Ovary (tissue), 9 donors: Measurements from ENCODE around the gene KIF26A. TPM values are rescaled to one million over a fixed set of nuclear protein-coding genes. Genes with fewer than 3 reads are reported as not detected.

Experiments used
- DNase-seq, 5 donors: peaks; one replicate each; pipeline ENCODE4 v3.0.0-alpha.2; 2019 to 2020
- H3K27ac ChIP-seq, 2 donors: fragments of 200-600 bp; one replicate each; pipeline versions ENCODE4 v1.5.1 to v1.8.0; 2019 to 2022
- H3K27me3 ChIP-seq: fragments of 200-600 bp; one replicate; pipeline ENCODE4 v1.8.0; 2022
- H3K36me3 ChIP-seq: fragments of 200-600 bp; sonication (generic); one replicate; pipeline ENCODE4 v1.5.1; 2019
- H3K4me1 ChIP-seq: one replicate; pipeline ENCODE4 v1.8.1; 2013; ENCODE audit warnings: mild to moderate bottlenecking, moderate library complexity; ENCODE audit not compliant: insufficient read depth
- H3K4me3 ChIP-seq: fragments of 200-600 bp; sonication (generic); one replicate; pipeline ENCODE4 v1.5.1; 2017
- H3K9me3 ChIP-seq, 2 donors: fragments of 200-600 bp in 1 of 2; sonication (generic) in 1 of 2; one replicate each; pipeline versions ENCODE4 v1.5.1 to v1.8.1; 2013 to 2019; ENCODE audit warnings: mild to moderate bottlenecking in 1 of 2, moderate library complexity in 1 of 2
- EP300 ChIP-seq: sonication (generic); formaldehyde crosslinking; IDR thresholded peaks from one replicate; pipeline ENCODE4 v1.6.1; 2017; ENCODE audit warnings: antibody characterized with exemption
- POLR2A ChIP-seq: fragments of 450-650 bp; IDR thresholded peaks from one replicate; pipeline ENCODE4 v1.6.1; 2017; ENCODE audit warnings: antibody characterized with exemption, mild to moderate bottlenecking, moderate library complexity
- WGBS, 3 donors: extraction: QIAGEN DNeasy Blood & Tissue Kit in 1 of 3; methylation state at CpG; one replicate each; pipeline versions ENCODE4 v1.1.5 to v1.1.7; 2013 to 2017; 5-methylcytosine and 5-hydroxymethylcytosine counted together
- intact Hi-C, 4 donors: fragments of 100-400 bp; cut with DNase I; formaldehyde crosslinking; loops; one replicate each; pipeline versions ENCODE4 v1.11.0 to v1.15.1; 2022 to 2023
- polyA plus RNA-seq, 2 donors: library from polyadenylated mRNA; stranded (reverse); fragments of 200-250 nt in 1 of 2; fragments of 350-450 nt in 1 of 2; fragmentation: Illumina TruSeq in 1 of 2; extraction: RNeasy Lipid Tissue Mini Kit (QIAGEN cat#74804) in 1 of 2; gene quantifications; one replicate each; pipeline ENCODE4 v1.2.3, GENCODE V29; 2013 to 2014
- total RNA-seq, 7 donors: library from RNA; depleted of rRNA in 2 of 7; stranded (reverse); fragments of >200 nt in 2 of 7; fragmentation: NEBNext Ultra II Directional in 3 of 7; extraction: Animal tissue kit (Norgen Biotek cat#: 25700) in 3 of 7; gene quantifications; one replicate each; pipeline versions ENCODE4 v1.1.0 to v1.2.4, GENCODE V29; 2016 to 2023
- TF ChIP-seq, protein P1 (sequence below), 3 donors: fragments of 450-650 bp in 2 of 3; fragments of 200-600 bp in 1 of 3; IDR thresholded peaks; one replicate each; pipeline versions ENCODE4 v1.5.1 to v1.8.0; 2016 to 2022; ENCODE audit warnings: antibody characterized with exemption in 3 of 3, mild to moderate bottlenecking in 1 of 3
- donor health status: DM: no; HTN: no; CAD: no; lungs with moderate emphysema.
- donor health status: DM: no; HTN: no; CAD: no.
- donor health status: Bipolar disorder and iron deficiency.
- donor health status: DM: yes; HTN: yes; CAD: no.
- donor health status: DM: no; HTN: no; CAD: no.
- donor health status: DM: yes; HTN: yes; CAD: no.

The KIF26A gene
- total and polyA plus RNA-seq, 9 donors: 0.32 to 16.8 (median 5.8) TPM

DNA sequence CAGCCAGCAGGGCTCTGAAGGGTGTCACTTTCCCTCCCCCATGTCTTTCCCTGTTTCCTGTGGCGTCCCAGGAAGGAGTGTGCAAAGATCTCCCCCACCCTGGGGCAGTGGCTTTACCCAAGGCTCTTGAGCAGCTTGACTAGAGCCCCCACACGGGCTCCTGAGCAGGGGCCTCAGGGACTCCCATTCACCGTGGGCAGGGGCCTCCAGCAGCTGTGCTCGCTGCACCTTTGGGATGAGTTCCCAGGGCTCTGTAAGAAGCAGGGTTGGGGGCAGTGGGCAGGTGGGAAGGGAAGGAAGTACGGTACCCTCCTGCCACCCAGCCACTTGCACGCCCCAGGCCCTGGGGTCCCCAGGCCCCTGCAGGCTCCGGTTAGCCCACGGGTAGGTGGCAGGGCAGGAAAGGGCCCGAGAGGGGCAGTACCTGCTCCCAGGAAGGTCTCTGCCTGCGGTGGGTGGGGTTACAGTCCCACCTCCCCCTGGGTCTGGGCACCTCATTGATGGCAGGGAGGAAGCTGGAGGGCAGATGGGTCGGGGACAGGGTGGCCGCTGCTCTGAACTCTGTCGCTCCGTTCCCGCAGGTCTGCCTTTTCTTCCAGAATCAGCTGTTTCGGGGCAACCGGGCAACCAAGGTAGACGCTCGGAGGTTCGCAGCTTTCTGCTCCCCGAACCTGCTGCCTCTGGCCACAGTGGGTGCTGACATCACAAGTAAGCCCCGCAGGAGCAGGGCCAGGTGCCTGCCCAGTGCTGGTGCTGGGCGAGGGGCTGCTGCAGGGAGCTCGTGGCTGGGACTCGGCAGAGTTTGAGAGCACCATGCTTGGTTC, 39.9 kb upstream of the KIF26A start:
- intact Hi-C loops: no loop called here
- no peak for TF ChIP-seq POLR2A
- Histone ChIP-seq H3K9me3 (no peaks in the 10 kb centered on the region), H3K4me1 (no peaks in the 10 kb centered on the region), H3K27me3 (no peaks in the 10 kb centered on the region), H3K36me3 (no peaks in the 10 kb centered on the region), H3K4me3 (no peak overlapping the region), H3K27ac (no peak overlapping the region)
- peak in 1 of 5 donors; percentile 10 for DNase-seq
- 88 to 91% (median 90%) methylated on average over 20 to 25 of the region's 25 CpGs for WGBS, 3 donors

DNA sequence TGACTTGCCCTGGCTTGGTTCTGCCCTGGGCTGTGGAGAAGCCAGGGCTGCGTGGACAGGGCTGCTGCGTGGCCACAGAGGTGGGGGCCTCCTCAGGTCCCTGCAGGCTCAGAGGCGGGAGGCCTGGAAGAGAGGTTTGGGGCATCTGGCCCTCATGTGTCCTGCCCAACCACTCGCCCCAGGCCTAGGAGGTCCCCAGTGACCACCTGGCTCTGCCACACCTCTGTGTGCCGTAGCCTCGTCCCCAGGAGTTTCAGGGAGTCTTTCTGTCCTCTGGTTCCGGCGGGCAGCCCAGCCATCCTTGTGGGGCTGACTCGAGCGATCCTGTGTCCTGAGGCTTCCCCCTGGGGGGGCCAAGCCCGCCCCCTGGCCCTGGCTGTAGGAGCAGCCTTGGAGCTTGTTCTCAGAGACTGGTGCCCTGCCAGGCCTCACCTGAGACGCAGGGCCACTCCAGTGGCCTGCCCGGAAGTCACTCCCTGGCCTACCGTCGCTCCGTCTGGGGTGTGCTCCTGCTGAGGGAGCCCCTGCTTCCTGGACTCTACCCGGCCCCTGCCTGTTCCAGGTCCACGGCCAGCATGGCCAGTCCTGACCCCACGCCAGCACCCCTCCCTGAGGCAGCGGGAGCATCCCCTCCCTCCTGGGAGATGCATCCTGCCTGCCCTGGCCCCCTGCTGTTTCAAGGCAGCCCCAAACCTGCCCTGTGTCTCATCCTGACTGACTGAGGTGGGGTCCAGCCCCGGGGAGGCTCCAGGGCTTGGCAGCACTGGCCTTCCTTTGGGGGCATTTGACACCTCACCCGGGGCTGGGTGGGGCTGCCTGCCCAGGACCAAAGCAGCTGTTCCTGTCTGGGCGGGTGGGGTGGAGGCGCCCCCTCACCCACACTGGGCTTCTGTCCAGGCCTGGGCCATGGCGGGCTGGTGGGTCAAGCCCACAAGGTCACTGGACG, 39.0 kb upstream of the KIF26A start:
- no peak for TF ChIP-seq EP300
- TF ChIP-seq, protein P1, sequence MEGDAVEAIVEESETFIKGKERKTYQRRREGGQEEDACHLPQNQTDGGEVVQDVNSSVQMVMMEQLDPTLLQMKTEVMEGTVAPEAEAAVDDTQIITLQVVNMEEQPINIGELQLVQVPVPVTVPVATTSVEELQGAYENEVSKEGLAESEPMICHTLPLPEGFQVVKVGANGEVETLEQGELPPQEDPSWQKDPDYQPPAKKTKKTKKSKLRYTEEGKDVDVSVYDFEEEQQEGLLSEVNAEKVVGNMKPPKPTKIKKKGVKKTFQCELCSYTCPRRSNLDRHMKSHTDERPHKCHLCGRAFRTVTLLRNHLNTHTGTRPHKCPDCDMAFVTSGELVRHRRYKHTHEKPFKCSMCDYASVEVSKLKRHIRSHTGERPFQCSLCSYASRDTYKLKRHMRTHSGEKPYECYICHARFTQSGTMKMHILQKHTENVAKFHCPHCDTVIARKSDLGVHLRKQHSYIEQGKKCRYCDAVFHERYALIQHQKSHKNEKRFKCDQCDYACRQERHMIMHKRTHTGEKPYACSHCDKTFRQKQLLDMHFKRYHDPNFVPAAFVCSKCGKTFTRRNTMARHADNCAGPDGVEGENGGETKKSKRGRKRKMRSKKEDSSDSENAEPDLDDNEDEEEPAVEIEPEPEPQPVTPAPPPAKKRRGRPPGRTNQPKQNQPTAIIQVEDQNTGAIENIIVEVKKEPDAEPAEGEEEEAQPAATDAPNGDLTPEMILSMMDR (IDR thresholded peaks at IDR 0.05): no peak
- no peak for TF ChIP-seq POLR2A
- Histone ChIP-seq H3K27ac (no peak overlapping the region), H3K36me3 (no peaks in the 10 kb centered on the region), H3K9me3 (no peaks in the 10 kb centered on the region), H3K4me1 (no peaks in the 10 kb centered on the region), H3K4me3 (no peak overlapping the region), H3K27me3 (no peaks in the 10 kb centered on the region)
- WGBS, 3 donors: 70 to 82% (median 75%) methylated on average over 25 to 26 of the region's 26 CpGs
- intact Hi-C loops: no loop called here
- peak in 1 of 5 donors; percentile 20 for DNase-seq

DNA sequence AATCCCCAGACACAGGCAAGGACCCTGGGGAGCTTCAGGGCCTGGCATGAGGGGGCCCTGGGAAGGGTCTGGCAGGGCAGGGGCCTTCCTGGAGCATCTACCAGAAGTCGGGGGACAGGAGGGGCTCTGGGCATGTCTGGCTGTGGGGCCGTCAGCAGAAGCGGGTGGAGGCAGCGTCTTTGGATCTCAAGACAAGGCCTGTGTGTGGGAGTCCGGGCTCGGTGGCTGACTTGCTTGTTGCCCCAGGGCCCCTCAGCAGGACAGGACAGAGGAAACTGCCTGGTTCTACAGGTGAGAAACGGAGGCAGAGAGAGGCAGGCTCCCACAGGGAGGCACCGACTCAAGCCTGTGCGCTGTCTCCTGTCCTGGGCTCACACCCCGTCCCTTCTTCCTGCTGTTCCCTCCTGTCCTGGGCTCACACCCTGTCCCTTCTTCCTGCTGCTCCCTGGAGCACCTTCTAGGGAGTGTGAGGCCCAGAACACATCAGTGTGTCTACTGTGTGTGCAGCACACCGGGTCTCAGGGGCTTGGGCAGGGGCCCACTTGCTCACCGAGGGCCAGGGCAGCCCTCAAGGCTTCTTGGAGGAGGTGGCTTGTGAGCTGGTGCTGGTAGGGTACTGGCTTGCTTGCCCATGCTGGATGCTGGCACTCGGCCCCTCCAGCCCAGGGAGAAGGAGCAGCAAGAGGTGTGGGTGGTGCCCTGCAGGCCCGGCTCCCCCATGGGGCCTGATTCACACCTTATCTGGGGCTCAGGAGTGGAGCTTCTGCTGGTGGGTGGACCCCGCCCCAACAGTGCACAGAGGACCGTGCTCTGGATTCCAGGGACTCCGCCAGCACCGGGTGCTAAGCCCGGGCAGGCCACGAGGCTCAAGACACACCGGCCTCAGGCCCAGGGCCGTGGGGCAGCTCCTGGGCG, 38.0 kb upstream of the KIF26A start:
- Histone ChIP-seq H3K4me3 (no peak overlapping the region), H3K27me3 (no peaks in the 10 kb centered on the region), H3K27ac (no peak overlapping the region), H3K9me3 (no peaks in the 10 kb centered on the region), H3K4me1 (no peaks in the 10 kb centered on the region), H3K36me3 (no peaks in the 10 kb centered on the region)
- 79 to 85% (median 85%) methylated on average over 14 to 23 of the region's 23 CpGs for WGBS, 3 donors
- TF ChIP-seq, protein P1 (IDR thresholded peaks at IDR 0.05): no peak
- TF ChIP-seq POLR2A (no peak), EP300 (no peak)
- DNase-seq: peak in 3 of 5 donors; percentile 17 to 32 (median 19)
- intact Hi-C loops: no loop called here

DNA sequence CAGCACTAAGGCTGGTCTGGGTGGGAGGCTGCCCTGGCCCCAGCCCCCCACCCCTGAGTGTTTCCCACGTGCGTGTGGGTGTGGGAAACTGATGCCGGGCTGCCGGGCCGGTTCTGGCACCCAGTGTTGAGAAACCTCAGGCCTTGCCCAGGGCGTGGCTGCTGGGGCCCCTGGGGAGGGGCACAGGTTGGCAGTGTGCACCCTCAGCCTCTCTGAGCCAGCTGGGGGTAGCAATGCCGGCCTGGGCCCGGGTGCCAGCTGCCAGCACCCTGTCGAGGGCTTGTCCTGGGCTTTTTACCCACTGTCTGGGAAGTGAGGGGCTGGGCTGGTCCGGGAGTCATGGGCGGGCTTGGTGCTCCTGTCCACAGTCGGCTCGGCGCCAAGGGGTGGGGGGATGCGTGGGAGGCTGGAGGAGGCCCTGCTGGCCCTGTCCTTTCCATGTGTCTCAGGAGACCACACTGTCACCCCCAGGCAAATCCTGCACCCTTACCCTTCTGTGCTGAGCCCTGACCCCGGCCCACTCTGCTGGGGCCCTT, 37.2 kb upstream of the KIF26A start:
- no peaks in the 10 kb centered on the region for H3K9me3 ChIP-seq
- H3K4me1 ChIP-seq: no peaks in the 10 kb centered on the region
- 70 to 74% (median 71%) methylated on average over 13 to 16 of the region's 16 CpGs for WGBS, 3 donors
- no peak overlapping the region for H3K27ac ChIP-seq
- intact Hi-C loops: no loop called here
- H3K4me3 ChIP-seq: no peak overlapping the region
- no peaks in the 10 kb centered on the region for H3K36me3 ChIP-seq
- DNase-seq: peak in 4 of 5 donors; percentile 6 to 38 (median 24)
- H3K27me3 ChIP-seq: no peaks in the 10 kb centered on the region
- TF ChIP-seq EP300 (no peak), POLR2A (no peak)
- TF ChIP-seq, protein P1 (IDR thresholded peaks at IDR 0.05): no peak
